Lung (tissue), 12 donors: ENCODE measurements around the gene ZNRF4. TPM values are rescaled to one million over a fixed set of nuclear protein-coding genes. Genes with fewer than 3 reads are reported as not detected.

Experiments
- ATAC-seq: fragments of 200-7000 bp; cut with Tn5 transposase; one replicate; pipeline ENCODE4 v1.9.1; 2020; ENCODE audit warnings: moderate number of reproducible peaks; ENCODE audit not compliant: insufficient read depth, low FRiP score
- DNase-seq, 3 donors: peaks; one replicate each; pipeline ENCODE4 v3.0.0-alpha.2; 2013 to 2017
- H3K27ac ChIP-seq, 2 donors: one replicate each; pipeline ENCODE4 v1.5.1; 2013; ENCODE audit warnings: mild to moderate bottlenecking in 2 of 2, moderate library complexity in 2 of 2, control low read depth in 1 of 2, inconsistent platforms in 1 of 2, low read depth in 1 of 2, low read length in 1 of 2
- H3K27me3 ChIP-seq, 3 donors: one replicate each; pipeline ENCODE4 v1.5.1; 2013; ENCODE audit warnings: low read length in 2 of 3; ENCODE audit not compliant: control insufficient read depth in 3 of 3, insufficient read depth in 3 of 3
- H3K36me3 ChIP-seq, 4 donors: one replicate each; pipeline ENCODE4 v1.5.1; 2013; ENCODE audit warnings: low read length in 4 of 4, mild to moderate bottlenecking in 1 of 4, moderate library complexity in 1 of 4; ENCODE audit not compliant: control insufficient read depth in 4 of 4, insufficient read depth in 4 of 4
- H3K4me1 ChIP-seq, 5 donors: one replicate each; pipeline ENCODE4 v1.5.1; 2013; ENCODE audit warnings: low read length in 5 of 5, mild to moderate bottlenecking in 2 of 5, moderate library complexity in 1 of 5; ENCODE audit not compliant: control insufficient read depth in 5 of 5, insufficient read depth in 5 of 5
- H3K4me3 ChIP-seq: one replicate; pipeline ENCODE4 v1.5.1; 2013; ENCODE audit warnings: mild to moderate bottlenecking, control low read depth, moderate library complexity
- H3K9ac ChIP-seq, 2 donors: one replicate each; pipeline ENCODE4 v1.5.1; 2013; ENCODE audit warnings: low read length in 2 of 2, control low read depth in 1 of 2; ENCODE audit not compliant: insufficient read depth in 1 of 2
- H3K9me3 ChIP-seq, 4 donors: one replicate each; pipeline ENCODE4 v1.5.1; 2013; ENCODE audit warnings: low read length in 3 of 4, mild to moderate bottlenecking in 1 of 4, moderate library complexity in 1 of 4; ENCODE audit not compliant: control insufficient read depth in 4 of 4, insufficient read depth in 3 of 4
- WGBS, 2 donors: extraction: QIAGEN DNeasy Blood & Tissue Kit; methylation state at CpG; one replicate each; pipeline ENCODE4 v1.1.7; 2013; 5-methylcytosine and 5-hydroxymethylcytosine counted together
- polyA plus RNA-seq, 2 donors: library from polyadenylated mRNA; stranded (reverse); fragments of 200-250 nt; gene quantifications; one replicate each; pipeline ENCODE4 v1.2.1, GENCODE V29; 2013
- total RNA-seq, 2 donors: library from RNA; depleted of rRNA in 1 of 2; stranded (reverse); fragments of >200 nt in 1 of 2; gene quantifications; one replicate each; pipeline ENCODE4 v1.2.1, GENCODE V29; 2014 to 2021
- TF ChIP-seq, protein P1 (sequence below): IDR thresholded peaks from 2 replicates; pipeline ENCODE4 v1.5.1; 2012; ENCODE audit warnings: mild to moderate bottlenecking; ENCODE audit errors: control extremely low read depth, extremely low read depth
- donor health status: control.
- donor health status: control.
- donor health status: Bipolar disorder and iron deficiency.
- donor health status: healthy.
- donor health status: DM: yes; HTN: yes; CAD: no.

ZNRF4 gene
- total and polyA plus RNA-seq, 4 donors: not detected

DNA sequence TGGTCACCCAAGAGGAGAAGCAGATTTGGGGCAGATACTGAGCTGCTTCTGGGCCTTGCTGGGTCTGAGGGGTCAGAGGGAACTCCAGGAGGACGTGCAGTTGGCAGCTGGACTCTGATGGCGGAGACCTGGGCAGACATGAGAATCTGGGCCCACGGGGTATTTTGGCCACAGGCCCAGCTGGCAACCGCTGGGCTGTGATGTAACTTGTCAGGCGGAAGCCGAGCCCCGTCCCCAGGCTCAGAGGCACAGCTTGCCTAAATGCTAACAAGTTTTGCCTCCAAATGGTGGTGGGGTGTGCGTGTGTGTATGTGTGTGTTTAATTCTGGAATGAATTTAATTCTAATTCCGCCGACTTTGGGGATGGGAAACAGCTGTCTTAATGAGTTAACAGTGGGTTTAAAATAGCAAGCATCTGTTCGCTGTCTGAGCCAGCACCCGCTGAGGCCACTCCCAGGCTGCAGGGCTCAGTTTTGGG lies 11.6 kb downstream of the ZNRF4 start:
- Histone ChIP-seq H3K9me3 (no peaks in the 10 kb centered on the region), H3K27ac (no peak overlapping the region), H3K4me3 (no peak overlapping the region), H3K36me3 (no peaks in the 10 kb centered on the region), H3K9ac (no peak overlapping the region), H3K27me3 (peaks cover 0 to 3% (median 0%) of the 10 kb centered on the region in 3 donors), H3K4me1 (peaks cover 0 to 7% (median 5%) of the 10 kb centered on the region in 5 donors)
- ATAC-seq: no peak
- 37 to 42% methylated on average over 12 of the region's 12 CpGs for WGBS, 2 donors
- TF ChIP-seq, protein P1, sequence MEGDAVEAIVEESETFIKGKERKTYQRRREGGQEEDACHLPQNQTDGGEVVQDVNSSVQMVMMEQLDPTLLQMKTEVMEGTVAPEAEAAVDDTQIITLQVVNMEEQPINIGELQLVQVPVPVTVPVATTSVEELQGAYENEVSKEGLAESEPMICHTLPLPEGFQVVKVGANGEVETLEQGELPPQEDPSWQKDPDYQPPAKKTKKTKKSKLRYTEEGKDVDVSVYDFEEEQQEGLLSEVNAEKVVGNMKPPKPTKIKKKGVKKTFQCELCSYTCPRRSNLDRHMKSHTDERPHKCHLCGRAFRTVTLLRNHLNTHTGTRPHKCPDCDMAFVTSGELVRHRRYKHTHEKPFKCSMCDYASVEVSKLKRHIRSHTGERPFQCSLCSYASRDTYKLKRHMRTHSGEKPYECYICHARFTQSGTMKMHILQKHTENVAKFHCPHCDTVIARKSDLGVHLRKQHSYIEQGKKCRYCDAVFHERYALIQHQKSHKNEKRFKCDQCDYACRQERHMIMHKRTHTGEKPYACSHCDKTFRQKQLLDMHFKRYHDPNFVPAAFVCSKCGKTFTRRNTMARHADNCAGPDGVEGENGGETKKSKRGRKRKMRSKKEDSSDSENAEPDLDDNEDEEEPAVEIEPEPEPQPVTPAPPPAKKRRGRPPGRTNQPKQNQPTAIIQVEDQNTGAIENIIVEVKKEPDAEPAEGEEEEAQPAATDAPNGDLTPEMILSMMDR: no peak
- peak; percentile 64 to 71 (median 66) for DNase-seq

DNA sequence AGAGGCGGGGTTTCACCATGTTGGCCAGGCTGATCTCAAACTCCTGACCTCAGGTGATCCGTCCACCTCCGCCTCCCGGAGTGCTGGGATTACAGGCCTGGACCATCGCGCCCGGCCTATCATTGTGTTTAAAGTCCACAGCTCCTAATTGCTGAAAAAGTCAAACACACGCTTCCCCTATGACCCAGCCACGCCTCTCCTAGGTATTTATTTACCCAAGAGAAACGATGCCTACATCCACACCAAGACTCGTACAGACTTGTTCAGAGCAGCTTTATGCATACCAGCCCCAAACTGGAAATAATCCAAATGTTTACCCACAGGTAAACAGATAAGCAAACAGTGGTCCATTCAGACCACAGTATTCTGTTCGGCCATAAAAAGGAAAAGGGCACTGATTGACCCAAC lies 15.1 kb downstream of the ZNRF4 start:
- ATAC-seq: no peak

DNA sequence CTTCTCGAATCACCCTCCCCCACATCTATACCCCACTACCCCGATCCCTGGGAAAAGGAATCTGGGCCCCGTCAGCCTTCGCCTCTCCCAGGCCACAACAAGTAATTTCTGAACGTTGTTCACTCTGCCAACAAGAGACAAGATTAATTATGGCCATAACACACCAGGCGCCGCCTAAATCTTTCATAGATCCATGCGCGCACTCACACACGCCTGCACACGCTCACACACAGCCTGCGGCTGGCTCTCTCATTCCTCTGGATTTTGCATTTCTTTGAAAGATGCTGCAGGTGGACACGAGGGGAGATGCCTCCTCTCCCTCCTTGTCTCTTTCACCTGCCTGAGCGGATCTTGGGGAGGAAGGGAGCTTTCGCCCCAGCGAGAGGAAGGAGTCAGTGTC lies 17.1 kb downstream of the ZNRF4 start:
- Histone ChIP-seq H3K27me3 (peaks cover 0 to 7% (median 0%) of the 10 kb centered on the region in 3 donors), H3K36me3 (no peaks in the 10 kb centered on the region), H3K9ac (no peak overlapping the region), H3K4me1 (peaks cover 0 to 3% (median under 1%) of the 10 kb centered on the region in 5 donors), H3K27ac (no peak overlapping the region), H3K9me3 (peaks cover 0 to 5% (median 0%) of the 10 kb centered on the region in 4 donors), H3K4me3 (no peak overlapping the region)
- ATAC-seq (no peak), DNase-seq (no peak)
- 73 to 78% methylated on average over 16 of the region's 16 CpGs for WGBS, 2 donors
- TF ChIP-seq, protein P1: no peak

More for the DNA sequence above, 15.1 kb downstream of the ZNRF4 start:
- Histone ChIP-seq H3K9me3 (peaks cover 0 to 5% (median 0%) of the 10 kb centered on the region in 4 donors), H3K4me1 (peaks cover 0 to 7% (median 5%) of the 10 kb centered on the region in 5 donors), H3K27ac (no peak overlapping the region), H3K4me3 (no peak overlapping the region), H3K27me3 (peaks cover 0 to 7% (median 0%) of the 10 kb centered on the region in 3 donors), H3K9ac (no peak overlapping the region), H3K36me3 (no peaks in the 10 kb centered on the region)
- TF ChIP-seq, protein P1: no peak
- WGBS, 2 donors: 33 to 48% methylated on average over 12 of the region's 12 CpGs
- DNase-seq: no peak

DNA sequence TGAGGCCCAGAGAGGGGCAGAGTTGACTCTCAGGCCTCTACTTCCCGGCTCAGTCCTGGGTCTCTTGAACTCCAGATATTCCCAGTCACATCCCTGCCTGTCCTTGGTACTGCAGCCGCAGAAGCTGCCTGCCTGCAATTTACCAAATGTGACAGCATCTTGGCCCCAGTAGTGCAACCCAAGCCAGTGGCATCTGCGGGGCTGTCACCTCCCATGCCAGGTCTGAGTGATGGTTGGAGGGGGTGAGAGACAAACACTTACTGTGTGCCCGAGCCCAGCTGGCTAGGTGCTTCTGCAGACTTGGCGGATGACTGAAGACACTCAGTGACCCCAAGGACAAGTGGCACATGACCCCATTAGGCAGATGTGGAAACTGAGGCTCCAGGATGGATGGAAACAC lies 18.4 kb downstream of the ZNRF4 start:
- H3K9ac ChIP-seq: no peak overlapping the region
- ATAC-seq (no peak), DNase-seq (no peak)
- H3K4me1 ChIP-seq: peaks cover 0 to 4% (median 0%) of the 10 kb centered on the region in 5 donors
- peaks cover 3 to 7% (median 6%) of the 10 kb centered on the region in 3 donors for H3K27me3 ChIP-seq
- H3K27ac ChIP-seq: no peak overlapping the region
- H3K4me3 ChIP-seq: no peak overlapping the region
- TF ChIP-seq, protein P1: no peak
- H3K9me3 ChIP-seq: peaks cover 0 to 8% (median 0%) of the 10 kb centered on the region in 4 donors
- WGBS, 2 donors: 83 to 90% methylated on average over 5 of the region's 5 CpGs
- no peaks in the 10 kb centered on the region for H3K36me3 ChIP-seq
